Neural cell (in vitro differentiated cells): ENCODE data around the gene FXYD1.

Experiments
- CTCF ChIP-seq: fragments of 450-650 bp; IDR thresholded peaks from 2 replicates; pipeline ENCODE4 v1.5.1; 2014; ENCODE audit warnings: antibody characterized with exemption, mild to moderate bottlenecking, moderate library complexity; ENCODE audit not compliant: poor library complexity, severe bottlenecking
- EP300 ChIP-seq: fragments of 450-650 bp; conservative IDR thresholded peaks from 2 replicates; pipeline ENCODE4 v1.6.1; 2014; ENCODE audit warnings: antibody characterized with exemption, mild to moderate bottlenecking, moderate library complexity; ENCODE audit not compliant: poor library complexity, severe bottlenecking
- REST ChIP-seq: IDR thresholded peaks from 2 replicates; pipeline ENCODE4 v1.6.1; 2012; ENCODE audit warnings: borderline replicate concordance
- TAF1 ChIP-seq: IDR thresholded peaks from 2 replicates; pipeline ENCODE4 v1.6.1; 2012; ENCODE audit warnings: low read depth

GRCh38 chr19:35140962-35141836, 2.6 kb downstream of the FXYD1 start:
- no peak for TF ChIP-seq REST
- peak; percentile 46 for TF ChIP-seq CTCF
- TF ChIP-seq TAF1 = no peak
- no peak for TF ChIP-seq EP300
